Measurements from ENCODE around the gene SUPT3H.
"Not testable (repeated sequence)": the region's sequence is repeated elsewhere in the genome, so short reads cannot be mapped to it uniquely, and the experiment has no call there.

The SUPT3H gene

GRCh38 chr6:45074439-45074838, 303.3 kb downstream of the SUPT3H start:
- in situ Hi-C loops (cut with MboI; ENCODE audit: low sequenced_read_pairs), result no loop called here

GRCh38 chr6:45073771-45074170, 304.0 kb downstream of the SUPT3H start:
- in situ Hi-C loops (cut with MboI; ENCODE audit: low sequenced_read_pairs), result no loop called here

GRCh38 chr6:45072673-45073072, 305.1 kb downstream of the SUPT3H start:
- in situ Hi-C loops (cut with MboI; ENCODE audit: low sequenced_read_pairs), result no loop called here

GRCh38 chr6:45072016-45072415, 305.7 kb downstream of the SUPT3H start:
- in situ Hi-C loops (cut with MboI; ENCODE audit: low sequenced_read_pairs), result no loop called here

- in situ Hi-C loops (cut with MboI; ENCODE audit: low sequenced_read_pairs), result no loop called here
Measured at GRCh38 chr6:45069091-45069490, 308.6 kb downstream of the SUPT3H start.

GRCh38 chr6:45067446-45067845, 310.3 kb downstream of the SUPT3H start:
- in situ Hi-C loops (cut with MboI; ENCODE audit: low sequenced_read_pairs), result not testable (repeated sequence)

GRCh38 chr6:45062659-45063058, 315.1 kb downstream of the SUPT3H start:
- in situ Hi-C loops (cut with MboI; ENCODE audit: low sequenced_read_pairs), result not testable (repeated sequence)

- in situ Hi-C loops (cut with MboI; ENCODE audit: low sequenced_read_pairs), result no loop called here
Measured at GRCh38 chr6:45057711-45058110, 320.0 kb downstream of the SUPT3H start.

- in situ Hi-C loops (cut with MboI; ENCODE audit: low sequenced_read_pairs), result no loop called here
Measured at GRCh38 chr6:45054610-45055009, 323.1 kb downstream of the SUPT3H start.

- in situ Hi-C loops (cut with MboI; ENCODE audit: low sequenced_read_pairs), result no loop called here
Measured at GRCh38 chr6:45052325-45052724, 325.4 kb downstream of the SUPT3H start.

GRCh38 chr6:45049188-45049843, 328.4 kb downstream of the SUPT3H start:
- in situ Hi-C loops (cut with MboI; ENCODE audit: low sequenced_read_pairs), result no loop called here

- in situ Hi-C loops (cut with MboI; ENCODE audit: low sequenced_read_pairs), result no loop called here
Measured at GRCh38 chr6:45047573-45047972, 330.2 kb downstream of the SUPT3H start.

GRCh38 chr6:45045253-45045601, 332.5 kb downstream of the SUPT3H start:
- in situ Hi-C loops (cut with MboI; ENCODE audit: low sequenced_read_pairs), result no loop called here

GRCh38 chr6:45044510-45045252, 333.1 kb downstream of the SUPT3H start:
- in situ Hi-C loops (cut with MboI; ENCODE audit: low sequenced_read_pairs), result no loop called here

- in situ Hi-C loops (cut with MboI; ENCODE audit: low sequenced_read_pairs), result no loop called here
Measured at GRCh38 chr6:45044086-45044485, 333.6 kb downstream of the SUPT3H start.

- in situ Hi-C loops (cut with MboI; ENCODE audit: low sequenced_read_pairs), result not testable (repeated sequence)
Measured at GRCh38 chr6:45042673-45043072, 335.1 kb downstream of the SUPT3H start.

- in situ Hi-C loops (cut with MboI; ENCODE audit: low sequenced_read_pairs), result no loop called here
Measured at GRCh38 chr6:45038226-45038625, 339.5 kb downstream of the SUPT3H start.

- in situ Hi-C loops (cut with MboI; ENCODE audit: low sequenced_read_pairs), result no loop called here
Measured at GRCh38 chr6:45036103-45036502, 341.6 kb downstream of the SUPT3H start.

GRCh38 chr6:45032426-45032825, 345.3 kb downstream of the SUPT3H start:
- in situ Hi-C loops (cut with MboI; ENCODE audit: low sequenced_read_pairs), result no loop called here

GRCh38 chr6:45031601-45032000, 346.1 kb downstream of the SUPT3H start:
- in situ Hi-C loops (cut with MboI; ENCODE audit: low sequenced_read_pairs), result no loop called here

- in situ Hi-C loops (cut with MboI; ENCODE audit: low sequenced_read_pairs), result no loop called here
Measured at GRCh38 chr6:45027126-45027525, 350.6 kb downstream of the SUPT3H start.

GRCh38 chr6:45026003-45026516, 351.7 kb downstream of the SUPT3H start:
- in situ Hi-C loops (cut with MboI; ENCODE audit: low sequenced_read_pairs), result no loop called here

Measured in HL-60/S4 (cell line).